ENCODE measurements around the gene CTXND2.
A peak's percentile ranks its signal among the peaks of the same experiment; 100 is the strongest.
"Not testable (repeated sequence)": the region's sequence is repeated elsewhere in the genome, so short reads cannot be mapped to it uniquely, and the experiment has no call there.

The CTXND2 gene

GRCh38 chr1:150887018-150887417, at the start of gene CTXND2:
Gene CTXND2, plus strand, starts transcription at chr1:150887136. Its CDS starts 25,179 bp downstream, at chr1:150912315.
- no peak for DNase-seq (ENCODE audit: low read depth)

GRCh38 chr1:150840850-150841249, 46.1 kb upstream of the CTXND2 start:
- not testable (repeated sequence) for DNase-seq (ENCODE audit: low read depth)

GRCh38 chr1:150841626-150842025, 45.3 kb upstream of the CTXND2 start:
- DNase-seq (ENCODE audit: low read depth), result no peak

- no peak for DNase-seq (ENCODE audit: low read depth)
Observed at GRCh38 chr1:150842343-150842742, 44.6 kb upstream of the CTXND2 start.

GRCh38 chr1:150842964-150843363, 44.0 kb upstream of the CTXND2 start:
- no peak for DNase-seq (ENCODE audit: low read depth)

GRCh38 chr1:150843474-150843873, 43.5 kb upstream of the CTXND2 start:
- DNase-seq (ENCODE audit: low read depth), result no peak

- DNase-seq (ENCODE audit: low read depth), result no peak
Observed at GRCh38 chr1:150846473-150847146, 40.3 kb upstream of the CTXND2 start.

GRCh38 chr1:150850801-150851362, 36.1 kb upstream of the CTXND2 start:
- not testable (repeated sequence) for DNase-seq (ENCODE audit: low read depth)

- not testable (repeated sequence) for DNase-seq (ENCODE audit: low read depth)
Observed at GRCh38 chr1:150852734-150853133, 34.2 kb upstream of the CTXND2 start.

GRCh38 chr1:150863724-150864123, 23.2 kb upstream of the CTXND2 start:
- no peak for DNase-seq (ENCODE audit: low read depth)

- not testable (repeated sequence) for DNase-seq (ENCODE audit: low read depth)
Observed at GRCh38 chr1:150864200-150864599, 22.7 kb upstream of the CTXND2 start.

- no peak for DNase-seq (ENCODE audit: low read depth)
Observed at GRCh38 chr1:150869683-150870082, 17.3 kb upstream of the CTXND2 start.

GRCh38 chr1:150872572-150872971, 14.4 kb upstream of the CTXND2 start:
- DNase-seq (ENCODE audit: low read depth), result no peak

- no peak for DNase-seq (ENCODE audit: low read depth)
Observed at GRCh38 chr1:150873521-150873920, 13.4 kb upstream of the CTXND2 start.

- DNase-seq (ENCODE audit: low read depth), result peak; percentile 23
Observed at GRCh38 chr1:150874455-150875196, 12.3 kb upstream of the CTXND2 start.

- DNase-seq (ENCODE audit: low read depth), result no peak
Observed at GRCh38 chr1:150875197-150876118, 11.5 kb upstream of the CTXND2 start.

- peak; percentile 36 for DNase-seq (ENCODE audit: low read depth)
Observed at GRCh38 chr1:150876119-150876454, 10.8 kb upstream of the CTXND2 start.

GRCh38 chr1:150878931-150879330, 8.0 kb upstream of the CTXND2 start:
- DNase-seq (ENCODE audit: low read depth), result peak; percentile 53

GRCh38 chr1:150881331-150882070, 5.4 kb upstream of the CTXND2 start:
- DNase-seq (ENCODE audit: low read depth), result peak; percentile 96

- DNase-seq (ENCODE audit: low read depth), result not testable (repeated sequence)
Observed at GRCh38 chr1:150883121-150883520, 3.8 kb upstream of the CTXND2 start.

GRCh38 chr1:150888727-150889126, 1.8 kb downstream of the CTXND2 start:
- no peak for DNase-seq (ENCODE audit: low read depth)

Data from fibroblast of gingiva (primary cell).